Liver (tissue), 3 donors: Measurements from ENCODE around the gene COPB2.

Source experiments
- EGR1 ChIP-seq, 2 donors: IDR thresholded peaks; 2 replicates each; pipeline ENCODE4 v1.6.1; 2016 to 2018; ENCODE audit warnings: antibody characterized with exemption in 2 of 2, low read depth in 2 of 2
- GABPA ChIP-seq, 2 donors: IDR thresholded peaks in 1 of 2; conservative IDR thresholded peaks in 1 of 2; 2 replicates each; pipeline ENCODE4 v1.6.1; 2016; ENCODE audit warnings: antibody characterized with exemption in 2 of 2, mild to moderate bottlenecking in 1 of 2, moderate library complexity in 1 of 2
- MAX ChIP-seq: IDR thresholded peaks from 2 replicates; pipeline ENCODE4 v1.6.1; 2016; ENCODE audit warnings: antibody characterized with exemption
- RAD21 ChIP-seq, 2 donors: IDR thresholded peaks; 2 replicates each; pipeline ENCODE4 v1.6.1; 2016; ENCODE audit warnings: antibody characterized with exemption in 2 of 2, mild to moderate bottlenecking in 2 of 2
- SP1 ChIP-seq: IDR thresholded peaks from 2 replicates; pipeline ENCODE4 v1.6.1; 2018; ENCODE audit warnings: antibody characterized with exemption, mild to moderate bottlenecking
- TAF1 ChIP-seq: conservative IDR thresholded peaks from 2 replicates; pipeline ENCODE4 v1.6.1; 2016; ENCODE audit warnings: antibody characterized with exemption, mild to moderate bottlenecking
- TF ChIP-seq, protein P1 (sequence below): IDR thresholded peaks from 2 replicates; pipeline ENCODE4 v1.6.1; 2016; ENCODE audit warnings: antibody characterized with exemption
- TF ChIP-seq, protein P2 (sequence below): IDR thresholded peaks from 2 replicates; pipeline ENCODE4 v1.6.1; 2016; ENCODE audit warnings: antibody characterized with exemption
- TF ChIP-seq, protein P3 (sequence below): fragments of 150-350 bp; IDR thresholded peaks from 2 replicates; pipeline ENCODE4 v1.5.1; 2017; ENCODE audit warnings: improper control_type of control experiment, low read depth, low read length; ENCODE audit not compliant: missing input control
- TF ChIP-seq, protein P4 (sequence below): IDR thresholded peaks from 2 replicates; pipeline ENCODE4 v1.6.1; 2016; ENCODE audit warnings: antibody characterized with exemption, mild to moderate bottlenecking
- donor health status: healthy.
- donor health status: healthy.

DNA sequence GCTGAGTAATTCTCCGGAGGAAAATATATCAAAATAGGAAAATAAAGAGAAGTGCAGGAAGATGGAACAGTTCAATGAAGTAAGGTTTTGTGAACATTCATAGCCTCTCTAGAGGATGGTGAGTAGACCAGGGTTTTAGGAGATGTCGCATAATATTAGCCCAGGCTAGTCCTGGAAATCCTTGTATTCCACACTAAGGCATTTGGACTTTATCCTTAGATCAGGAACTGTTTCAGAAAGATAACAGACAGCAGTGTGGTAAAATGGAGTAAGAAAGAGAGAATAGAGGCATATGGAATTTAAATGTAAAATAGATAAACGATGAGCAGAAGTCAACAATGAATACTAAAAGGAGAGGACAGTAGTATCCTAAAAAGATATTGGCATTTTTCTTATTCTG, 12.1 kb downstream of the COPB2 start:
- TF ChIP-seq, protein P1, sequence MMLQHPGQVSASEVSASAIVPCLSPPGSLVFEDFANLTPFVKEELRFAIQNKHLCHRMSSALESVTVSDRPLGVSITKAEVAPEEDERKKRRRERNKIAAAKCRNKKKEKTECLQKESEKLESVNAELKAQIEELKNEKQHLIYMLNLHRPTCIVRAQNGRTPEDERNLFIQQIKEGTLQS, result no peak
- TF ChIP-seq, protein P2, sequence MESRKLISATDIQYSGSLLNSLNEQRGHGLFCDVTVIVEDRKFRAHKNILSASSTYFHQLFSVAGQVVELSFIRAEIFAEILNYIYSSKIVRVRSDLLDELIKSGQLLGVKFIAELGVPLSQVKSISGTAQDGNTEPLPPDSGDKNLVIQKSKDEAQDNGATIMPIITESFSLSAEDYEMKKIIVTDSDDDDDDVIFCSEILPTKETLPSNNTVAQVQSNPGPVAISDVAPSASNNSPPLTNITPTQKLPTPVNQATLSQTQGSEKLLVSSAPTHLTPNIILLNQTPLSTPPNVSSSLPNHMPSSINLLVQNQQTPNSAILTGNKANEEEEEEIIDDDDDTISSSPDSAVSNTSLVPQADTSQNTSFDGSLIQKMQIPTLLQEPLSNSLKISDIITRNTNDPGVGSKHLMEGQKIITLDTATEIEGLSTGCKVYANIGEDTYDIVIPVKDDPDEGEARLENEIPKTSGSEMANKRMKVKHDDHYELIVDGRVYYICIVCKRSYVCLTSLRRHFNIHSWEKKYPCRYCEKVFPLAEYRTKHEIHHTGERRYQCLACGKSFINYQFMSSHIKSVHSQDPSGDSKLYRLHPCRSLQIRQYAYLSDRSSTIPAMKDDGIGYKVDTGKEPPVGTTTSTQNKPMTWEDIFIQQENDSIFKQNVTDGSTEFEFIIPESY, result no peak
- TF ChIP-seq, protein P3, sequence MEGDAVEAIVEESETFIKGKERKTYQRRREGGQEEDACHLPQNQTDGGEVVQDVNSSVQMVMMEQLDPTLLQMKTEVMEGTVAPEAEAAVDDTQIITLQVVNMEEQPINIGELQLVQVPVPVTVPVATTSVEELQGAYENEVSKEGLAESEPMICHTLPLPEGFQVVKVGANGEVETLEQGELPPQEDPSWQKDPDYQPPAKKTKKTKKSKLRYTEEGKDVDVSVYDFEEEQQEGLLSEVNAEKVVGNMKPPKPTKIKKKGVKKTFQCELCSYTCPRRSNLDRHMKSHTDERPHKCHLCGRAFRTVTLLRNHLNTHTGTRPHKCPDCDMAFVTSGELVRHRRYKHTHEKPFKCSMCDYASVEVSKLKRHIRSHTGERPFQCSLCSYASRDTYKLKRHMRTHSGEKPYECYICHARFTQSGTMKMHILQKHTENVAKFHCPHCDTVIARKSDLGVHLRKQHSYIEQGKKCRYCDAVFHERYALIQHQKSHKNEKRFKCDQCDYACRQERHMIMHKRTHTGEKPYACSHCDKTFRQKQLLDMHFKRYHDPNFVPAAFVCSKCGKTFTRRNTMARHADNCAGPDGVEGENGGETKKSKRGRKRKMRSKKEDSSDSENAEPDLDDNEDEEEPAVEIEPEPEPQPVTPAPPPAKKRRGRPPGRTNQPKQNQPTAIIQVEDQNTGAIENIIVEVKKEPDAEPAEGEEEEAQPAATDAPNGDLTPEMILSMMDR, result no peak
- TF ChIP-seq MAX (no peak), SP1 (no peak), RAD21 (IDR thresholded peaks at IDR 0.05) (no peak), TAF1 (no peak), GABPA (IDR thresholded peaks at IDR 0.05 in 1 of 2, conservative IDR thresholded peaks at IDR 0.05 in 1 of 2) (no peak), EGR1 (IDR thresholded peaks at IDR 0.05; ENCODE audit: low read depth in 2 of 2) (no peak)
- TF ChIP-seq, protein P4, sequence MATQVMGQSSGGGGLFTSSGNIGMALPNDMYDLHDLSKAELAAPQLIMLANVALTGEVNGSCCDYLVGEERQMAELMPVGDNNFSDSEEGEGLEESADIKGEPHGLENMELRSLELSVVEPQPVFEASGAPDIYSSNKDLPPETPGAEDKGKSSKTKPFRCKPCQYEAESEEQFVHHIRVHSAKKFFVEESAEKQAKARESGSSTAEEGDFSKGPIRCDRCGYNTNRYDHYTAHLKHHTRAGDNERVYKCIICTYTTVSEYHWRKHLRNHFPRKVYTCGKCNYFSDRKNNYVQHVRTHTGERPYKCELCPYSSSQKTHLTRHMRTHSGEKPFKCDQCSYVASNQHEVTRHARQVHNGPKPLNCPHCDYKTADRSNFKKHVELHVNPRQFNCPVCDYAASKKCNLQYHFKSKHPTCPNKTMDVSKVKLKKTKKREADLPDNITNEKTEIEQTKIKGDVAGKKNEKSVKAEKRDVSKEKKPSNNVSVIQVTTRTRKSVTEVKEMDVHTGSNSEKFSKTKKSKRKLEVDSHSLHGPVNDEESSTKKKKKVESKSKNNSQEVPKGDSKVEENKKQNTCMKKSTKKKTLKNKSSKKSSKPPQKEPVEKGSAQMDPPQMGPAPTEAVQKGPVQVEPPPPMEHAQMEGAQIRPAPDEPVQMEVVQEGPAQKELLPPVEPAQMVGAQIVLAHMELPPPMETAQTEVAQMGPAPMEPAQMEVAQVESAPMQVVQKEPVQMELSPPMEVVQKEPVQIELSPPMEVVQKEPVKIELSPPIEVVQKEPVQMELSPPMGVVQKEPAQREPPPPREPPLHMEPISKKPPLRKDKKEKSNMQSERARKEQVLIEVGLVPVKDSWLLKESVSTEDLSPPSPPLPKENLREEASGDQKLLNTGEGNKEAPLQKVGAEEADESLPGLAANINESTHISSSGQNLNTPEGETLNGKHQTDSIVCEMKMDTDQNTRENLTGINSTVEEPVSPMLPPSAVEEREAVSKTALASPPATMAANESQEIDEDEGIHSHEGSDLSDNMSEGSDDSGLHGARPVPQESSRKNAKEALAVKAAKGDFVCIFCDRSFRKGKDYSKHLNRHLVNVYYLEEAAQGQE, result no peak
